Fibroblast of pulmonary artery (primary cell): ENCODE results near the gene BLOC1S3.

Experiments
- DNase-seq: peaks from one replicate; pipeline ENCODE4 v3.0.0-alpha.2; 2010; ENCODE audit warnings: low read depth
- H3K4me3 ChIP-seq: replicated peaks from 2 replicates; pipeline ENCODE4 v1.5.1; 2011; ENCODE audit warnings: low read depth, mild to moderate bottlenecking, control low read depth, low read length, moderate library complexity
- CTCF ChIP-seq: IDR thresholded peaks from 2 replicates; pipeline ENCODE4 v1.5.1; 2011; ENCODE audit warnings: mild to moderate bottlenecking, control low read depth, low read length, inconsistent platforms; ENCODE audit errors: missing control alignments

Gene BLOC1S3

GRCh38 chr19:45158503-45159209 lies 19.9 kb upstream of the BLOC1S3 start:
- no peak for TF ChIP-seq CTCF
- no peak for DNase-seq
- no peak overlapping the region for H3K4me3 ChIP-seq

GRCh38 chr19:45159210-45159970 lies 19.2 kb upstream of the BLOC1S3 start:
- no peak for DNase-seq
- no peak for TF ChIP-seq CTCF
- no peak overlapping the region for H3K4me3 ChIP-seq

- TF ChIP-seq CTCF, result no peak
- no peak overlapping the region for H3K4me3 ChIP-seq
- no peak for DNase-seq
Measured at GRCh38 chr19:45159971-45160324, 18.6 kb upstream of the BLOC1S3 start.

GRCh38 chr19:45160870-45161737 lies 17.5 kb upstream of the BLOC1S3 start, which contains the start of gene NKPD1:
Gene NKPD1 (minus strand): TSS chr19:45160982. CDS start chr19:45160150, 832 bp downstream.
- no peak for DNase-seq
- no peak for TF ChIP-seq CTCF
- H3K4me3 ChIP-seq, result no peak within 1 kb of the TSS

GRCh38 chr19:45161738-45162607 lies 16.6 kb upstream of the BLOC1S3 start:
- H3K4me3 ChIP-seq, result no peak overlapping the region
- peak; percentile 47 for DNase-seq

More at GRCh38 chr19:45161738-45162607, 16.6 kb upstream of the BLOC1S3 start:
- TF ChIP-seq CTCF, result peak; percentile 71
